ENCODE measurements around the gene CCNQ.

Gene CCNQ

GRCh38 chrX:153614818-153615217 is 15.9 kb upstream of the CCNQ start:
- no peak overlapping the region for H3K4me3 ChIP-seq (ENCODE audit: low read depth, low read length)

GRCh38 chrX:153612413-153612812 is 13.5 kb upstream of the CCNQ start:
- ChIA-PET CTCF (interaction anchor here (0.7 to 4.0 kb wide), 7 partner anchors 10 to 108 kb away, joined by 3 to 12 read pairs (median 4); partner anchors contain the start of gene DUSP9), POLR2A (no interaction called here)
- Histone ChIP-seq H3K4me1 (ENCODE audit: control insufficient read depth, insufficient read depth, low read length) (no peaks in the 10 kb centered on the region), H3K36me3 (ENCODE audit: control insufficient read depth in 2 of 2, insufficient read depth in 1 of 2, low read length in 2 of 2) (no peaks in the 10 kb centered on the region), H3K9me3 (ENCODE audit: control insufficient read depth, insufficient read depth, low read depth, low read length) (no peaks in the 10 kb centered on the region), H3K27ac (ENCODE audit: extremely low read depth, low read depth, low read length) (no peak overlapping the region), H3K4me3 (ENCODE audit: low read depth, low read length) (no peak overlapping the region)
- TF ChIP-seq INSM2 (tag by site-specific recombination; IDR thresholded peaks at IDR 0.05) = no peak

More at GRCh38 chrX:153614818-153615217, 15.9 kb upstream of the CCNQ start:
- Histone ChIP-seq H3K36me3 (ENCODE audit: control insufficient read depth in 2 of 2, insufficient read depth in 1 of 2, low read length in 2 of 2) (no peaks in the 10 kb centered on the region), H3K27ac (ENCODE audit: extremely low read depth, low read depth, low read length) (no peak overlapping the region), H3K4me1 (ENCODE audit: control insufficient read depth, insufficient read depth, low read length) (no peaks in the 10 kb centered on the region), H3K9me3 (ENCODE audit: control insufficient read depth, insufficient read depth, low read depth, low read length) (no peaks in the 10 kb centered on the region)
- no peak for TF ChIP-seq GLIS2 (tag by site-specific recombination; IDR thresholded peaks at IDR 0.05)
- no peak for TF ChIP-seq ZNF302 (tag by site-specific recombination; IDR thresholded peaks at IDR 0.05; ENCODE audit: low read depth)
- no peak for TF ChIP-seq MZF1 (tag by site-specific recombination; IDR thresholded peaks at IDR 0.05; ENCODE audit: borderline replicate concordance)
- no peak for TF ChIP-seq OSR2 (tag by site-specific recombination; IDR thresholded peaks at IDR 0.05)
- no peak for TF ChIP-seq ZNF416 (tag by site-specific recombination; IDR thresholded peaks at IDR 0.05)
- no peak for TF ChIP-seq ZNF548 (tag by site-specific recombination; IDR thresholded peaks at IDR 0.05)
- no peak for TF ChIP-seq ZNF248 (tag by site-specific recombination; IDR thresholded peaks at IDR 0.05)
- TF ChIP-seq ZIC2 (tag by site-specific recombination; IDR thresholded peaks at IDR 0.05) = no peak
- TF ChIP-seq ZXDB (tag by site-specific recombination; IDR thresholded peaks at IDR 0.05) = no peak
- TF ChIP-seq ZFHX2 (tag by site-specific recombination; conservative IDR thresholded peaks at IDR 0.05) = no peak
- CTCF ChIA-PET = interaction anchor here (0.6 to 4.0 kb wide), 7 partner anchors 21 to 93 kb away, joined by 3 to 12 read pairs (median 3); no protein-coding TSS in a partner anchor
- POLR2A ChIA-PET = no interaction called here

GRCh38 chrX:153611298-153612095 is 12.6 kb upstream of the CCNQ start:
- H3K4me3 ChIP-seq (ENCODE audit: low read depth, low read length) = no peak overlapping the region
- H3K36me3 ChIP-seq (ENCODE audit: control insufficient read depth in 2 of 2, insufficient read depth in 1 of 2, low read length in 2 of 2) = no peaks in the 10 kb centered on the region
- ChIA-PET POLR2A (no interaction called here), CTCF (interaction anchor here (0.6 to 4.0 kb wide), 7 partner anchors 9 to 1137 kb away, joined by 3 to 17 read pairs (median 4); no protein-coding TSS in a partner anchor)
- H3K27ac ChIP-seq (ENCODE audit: extremely low read depth, low read depth, low read length) = no peak overlapping the region
- no peaks in the 10 kb centered on the region for H3K4me1 ChIP-seq (ENCODE audit: control insufficient read depth, insufficient read depth, low read length)
- TF ChIP-seq ZNF664 (tag by site-specific recombination; IDR thresholded peaks at IDR 0.05) (no peak), ZNF621 (tag by site-specific recombination; IDR thresholded peaks at IDR 0.05) (no peak), ZXDB (tag by site-specific recombination; IDR thresholded peaks at IDR 0.05) (no peak), ZBTB48 (tag by site-specific recombination; IDR thresholded peaks at IDR 0.05) (no peak), ZNF624 (tag by site-specific recombination; IDR thresholded peaks at IDR 0.05) (no peak), ZSCAN30 (tag by site-specific recombination; IDR thresholded peaks at IDR 0.05) (no peak), TRIM28 (IDR thresholded peaks at IDR 0.05; ENCODE audit: borderline replicate concordance, low read length) (no peak), ZNF629 (tag by site-specific recombination; IDR thresholded peaks at IDR 0.05) (no peak), ZNF571 (tag by site-specific recombination; IDR thresholded peaks at IDR 0.05) (no peak), ZBTB26 (tag by site-specific recombination; optimal IDR thresholded peaks at IDR 0.05) (no peak), ZNF670 (tag by site-specific recombination; IDR thresholded peaks at IDR 0.05; ENCODE audit: low read depth) (no peak), TCF7L2 (IDR thresholded peaks at IDR 0.05; ENCODE audit: borderline replicate concordance, low read depth, low read length) (no peak), ZBTB21 (tag by site-specific recombination; IDR thresholded peaks at IDR 0.05) (no peak)
- no peaks in the 10 kb centered on the region for H3K9me3 ChIP-seq (ENCODE audit: control insufficient read depth, insufficient read depth, low read depth, low read length)
